ENCODE measurements around the gene KRTAP4-7. TPM values are rescaled to one million over a fixed set of nuclear protein-coding genes. Genes with fewer than 3 reads are reported as not detected.
"Not testable (repeated sequence)": the region's sequence is repeated elsewhere in the genome, so short reads cannot be mapped to it uniquely, and the experiment has no call there.

KRTAP4-7 gene
- polyA plus RNA-seq, 4 donors, result not detected

- DNase-seq (ENCODE audit: low read depth in 4 of 4, low spot score in 2 of 4), result not testable (repeated sequence)
Measured at GRCh38 chr17:41065016-41065689, 18.8 kb upstream of the KRTAP4-7 start.

- no peak for DNase-seq (ENCODE audit: low read depth in 4 of 4, low spot score in 2 of 4)
Measured at GRCh38 chr17:41065829-41066624, 17.9 kb upstream of the KRTAP4-7 start, which contains the start of gene KRTAP2-4. TSS of gene KRTAP2-4 (minus strand) at chr17:41065879. CDS start at chr17:41065845, 34 bp downstream.

- DNase-seq (ENCODE audit: low read depth in 4 of 4, low spot score in 2 of 4), result no peak
Measured at GRCh38 chr17:41067281-41067680, 16.7 kb upstream of the KRTAP4-7 start.

GRCh38 chr17:41069031-41069430, 14.9 kb upstream of the KRTAP4-7 start:
- no peak for DNase-seq (ENCODE audit: low read depth in 4 of 4, low spot score in 2 of 4)

- no peak for DNase-seq (ENCODE audit: low read depth in 4 of 4, low spot score in 2 of 4)
Measured at GRCh38 chr17:41071606-41072360, 12.2 kb upstream of the KRTAP4-7 start.

GRCh38 chr17:41073676-41074075, 10.3 kb upstream of the KRTAP4-7 start:
- no peak for DNase-seq (ENCODE audit: low read depth in 4 of 4, low spot score in 2 of 4)

- no peak for DNase-seq (ENCODE audit: low read depth in 4 of 4, low spot score in 2 of 4)
Measured at GRCh38 chr17:41076788-41077187, 7.2 kb upstream of the KRTAP4-7 start.

GRCh38 chr17:41082626-41083025, 1.3 kb upstream of the KRTAP4-7 start:
- DNase-seq (ENCODE audit: low read depth in 4 of 4, low spot score in 2 of 4), result no peak

- DNase-seq (ENCODE audit: low read depth in 4 of 4, low spot score in 2 of 4), result not testable (repeated sequence)
Measured at GRCh38 chr17:41083427-41083826, 523 bp upstream of the KRTAP4-7 start.

GRCh38 chr17:41088760-41089352, 4.9 kb downstream of the KRTAP4-7 start:
- DNase-seq (ENCODE audit: low read depth in 4 of 4, low spot score in 2 of 4), result not testable (repeated sequence)

GRCh38 chr17:41096055-41096454, 12.1 kb downstream of the KRTAP4-7 start:
- DNase-seq (ENCODE audit: low read depth in 4 of 4, low spot score in 2 of 4), result no peak

GRCh38 chr17:41098042-41098441, 14.1 kb downstream of the KRTAP4-7 start, which contains the start of gene KRTAP4-8:
TSS of gene KRTAP4-8 (minus strand) at chr17:41098142. CDS start at chr17:41098084, 58 bp downstream.
- no peak for DNase-seq (ENCODE audit: low read depth in 4 of 4, low spot score in 2 of 4)

- no peak for DNase-seq (ENCODE audit: low read depth in 4 of 4, low spot score in 2 of 4)
Measured at GRCh38 chr17:41098481-41098880, 14.5 kb downstream of the KRTAP4-7 start.

- not testable (repeated sequence) for DNase-seq (ENCODE audit: low read depth in 4 of 4, low spot score in 2 of 4)
Measured at GRCh38 chr17:41099682-41100480, 15.9 kb downstream of the KRTAP4-7 start.

GRCh38 chr17:41101586-41102259, 17.8 kb downstream of the KRTAP4-7 start, which contains the start of gene KRTAP4-16:
TSS of gene KRTAP4-16 (minus strand) at chr17:41102209. CDS start at chr17:41102209, 0 bp downstream.
- no peak for DNase-seq (ENCODE audit: low read depth in 4 of 4, low spot score in 2 of 4)

- no peak for DNase-seq (ENCODE audit: low read depth in 4 of 4, low spot score in 2 of 4)
Measured at GRCh38 chr17:41103896-41104295, 19.9 kb downstream of the KRTAP4-7 start.

GRCh38 chr17:41104386-41105038, 20.6 kb downstream of the KRTAP4-7 start:
- DNase-seq (ENCODE audit: low read depth in 4 of 4, low spot score in 2 of 4), result not testable (repeated sequence)

GRCh38 chr17:41105347-41105746, 21.4 kb downstream of the KRTAP4-7 start, which contains the start of gene KRTAP4-9:
TSS of gene KRTAP4-9 (plus strand) at chr17:41105389. CDS start at chr17:41105389, 0 bp downstream.
- DNase-seq (ENCODE audit: low read depth in 4 of 4, low spot score in 2 of 4), result not testable (repeated sequence)
